ENCODE data around the gene SP140. TPM values are rescaled to one million over a fixed set of nuclear protein-coding genes. Genes with fewer than 3 reads are reported as not detected.

Gene SP140
- total and polyA plus RNA-seq, 2 experiments from 2014 or later: 0.40 to 0.53 TPM

DNA sequence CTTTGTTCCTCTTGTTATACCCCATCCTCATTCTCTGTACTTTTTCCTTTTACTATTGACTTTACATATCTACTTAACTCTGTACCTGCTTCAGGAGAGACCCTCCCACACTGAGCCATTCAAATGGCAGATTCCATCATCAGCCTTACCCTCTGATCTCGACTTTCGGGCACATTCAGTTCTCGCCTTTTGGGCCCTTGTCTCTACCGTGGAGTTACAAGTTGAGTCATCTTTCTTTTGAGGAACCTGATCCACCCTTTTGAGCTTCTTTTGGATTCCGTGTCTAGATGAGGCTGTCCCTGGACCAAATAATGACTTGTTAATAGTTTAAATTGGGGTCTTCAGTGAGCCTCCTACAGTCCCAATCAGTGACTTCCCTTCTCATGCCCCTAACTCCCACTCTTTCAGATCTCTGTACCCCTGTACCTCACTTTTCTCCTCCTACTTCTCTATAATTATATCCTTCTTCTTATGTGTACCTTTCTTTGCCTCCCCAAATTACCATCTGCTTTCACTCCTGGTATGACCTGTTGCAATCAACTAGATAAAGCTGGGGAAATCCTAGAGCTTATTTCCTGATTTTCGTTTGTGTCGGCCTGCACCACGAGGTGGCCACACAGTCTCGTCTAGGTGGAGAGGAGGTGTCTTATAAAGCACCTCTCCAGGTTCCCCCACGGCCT lies 23.0 kb upstream of the SP140 start:
- Histone ChIP-seq H3K4me2 (no peak overlapping the region), H3K36me3 (replicated peaks; ENCODE audit: insufficient read depth, low read depth) (no peaks in the 10 kb centered on the region), H4K20me1 (ENCODE audit: insufficient read depth, poor library complexity, severe bottlenecking) (no peaks in the 10 kb centered on the region), H3K27me3 (no peaks in the 10 kb centered on the region), H3K4me1 (ENCODE audit: insufficient read depth) (no peaks in the 10 kb centered on the region), H3K4me3 (no peak overlapping the region), H3K9me2 (replicated peaks; ENCODE audit: insufficient read depth) (no peaks in the 10 kb centered on the region), H3K79me2 (no peaks in the 10 kb centered on the region), H3K27ac (no peak overlapping the region), H3K9me3 (ENCODE audit: low read depth) (no peaks in the 10 kb centered on the region), H2AFZ (no peak overlapping the region)
- no peak for DNase-seq (ENCODE audit: low spot score)
- 90% methylated on average over 10 of the region's 10 CpGs for WGBS (ENCODE audit: low lambda C conversion rate, missing lambda C conversion rate)
- TF ChIP-seq, protein P1, sequence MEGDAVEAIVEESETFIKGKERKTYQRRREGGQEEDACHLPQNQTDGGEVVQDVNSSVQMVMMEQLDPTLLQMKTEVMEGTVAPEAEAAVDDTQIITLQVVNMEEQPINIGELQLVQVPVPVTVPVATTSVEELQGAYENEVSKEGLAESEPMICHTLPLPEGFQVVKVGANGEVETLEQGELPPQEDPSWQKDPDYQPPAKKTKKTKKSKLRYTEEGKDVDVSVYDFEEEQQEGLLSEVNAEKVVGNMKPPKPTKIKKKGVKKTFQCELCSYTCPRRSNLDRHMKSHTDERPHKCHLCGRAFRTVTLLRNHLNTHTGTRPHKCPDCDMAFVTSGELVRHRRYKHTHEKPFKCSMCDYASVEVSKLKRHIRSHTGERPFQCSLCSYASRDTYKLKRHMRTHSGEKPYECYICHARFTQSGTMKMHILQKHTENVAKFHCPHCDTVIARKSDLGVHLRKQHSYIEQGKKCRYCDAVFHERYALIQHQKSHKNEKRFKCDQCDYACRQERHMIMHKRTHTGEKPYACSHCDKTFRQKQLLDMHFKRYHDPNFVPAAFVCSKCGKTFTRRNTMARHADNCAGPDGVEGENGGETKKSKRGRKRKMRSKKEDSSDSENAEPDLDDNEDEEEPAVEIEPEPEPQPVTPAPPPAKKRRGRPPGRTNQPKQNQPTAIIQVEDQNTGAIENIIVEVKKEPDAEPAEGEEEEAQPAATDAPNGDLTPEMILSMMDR (IDR thresholded peaks at IDR 0.05; ENCODE audit: poor library complexity): no peak
- TF ChIP-seq EZH2 (IDR thresholded peaks at IDR 0.05; ENCODE audit: borderline replicate concordance) (no peak), EZH2phosphoT487 (IDR thresholded peaks at IDR 0.05; ENCODE audit: low read depth, severe bottlenecking, unreplicated experiment) (no peak)

DNA sequence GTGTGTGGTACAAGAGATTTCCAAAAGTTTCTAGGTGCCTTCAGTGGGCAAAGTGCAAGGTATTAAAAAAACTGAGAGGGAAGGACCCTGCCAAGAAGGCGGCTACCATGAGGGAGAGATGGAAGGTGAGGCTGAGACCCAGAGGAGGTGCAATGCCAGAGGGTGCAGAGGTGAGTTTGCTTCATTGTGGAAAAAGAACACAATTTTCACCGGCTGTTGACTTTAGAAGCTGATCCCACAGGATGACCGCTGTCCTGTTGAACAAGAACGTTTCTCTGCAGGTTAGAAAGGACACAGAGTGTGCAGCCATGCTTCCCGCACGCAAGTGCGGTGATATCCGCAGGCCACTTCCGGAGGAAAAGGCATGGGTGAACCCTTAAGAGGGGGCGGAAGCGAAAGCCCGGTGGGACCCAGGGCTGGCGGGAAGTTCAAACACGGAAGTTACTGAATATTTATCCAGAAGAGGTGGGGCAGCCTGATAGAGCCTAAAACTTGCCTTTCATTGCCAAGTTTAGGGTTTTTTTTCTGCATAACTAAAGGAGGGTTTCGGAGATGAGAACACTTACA lies 22.3 kb upstream of the SP140 start:
- no peak overlapping the region for H2AFZ ChIP-seq
- TF ChIP-seq, protein P1 (IDR thresholded peaks at IDR 0.05; ENCODE audit: poor library complexity): no peak
- TF ChIP-seq EZH2 (IDR thresholded peaks at IDR 0.05; ENCODE audit: borderline replicate concordance): no peak
- TF ChIP-seq EZH2phosphoT487 (IDR thresholded peaks at IDR 0.05; ENCODE audit: low read depth, severe bottlenecking, unreplicated experiment): no peak
- H3K27ac ChIP-seq: no peak overlapping the region
- H3K9me3 ChIP-seq (ENCODE audit: low read depth): no peaks in the 10 kb centered on the region
- no peak for DNase-seq (ENCODE audit: low spot score)
- H3K79me2 ChIP-seq: no peaks in the 10 kb centered on the region
- H3K36me3 ChIP-seq (replicated peaks; ENCODE audit: insufficient read depth, low read depth): no peaks in the 10 kb centered on the region
- no peaks in the 10 kb centered on the region for H3K9me2 ChIP-seq (replicated peaks; ENCODE audit: insufficient read depth)
- 96% methylated on average over 15 of the region's 15 CpGs for WGBS (ENCODE audit: low lambda C conversion rate, missing lambda C conversion rate)
- no peak overlapping the region for H3K4me2 ChIP-seq
- no peaks in the 10 kb centered on the region for H3K27me3 ChIP-seq
- no peaks in the 10 kb centered on the region for H4K20me1 ChIP-seq (ENCODE audit: insufficient read depth, poor library complexity, severe bottlenecking)
- no peak overlapping the region for H3K4me3 ChIP-seq
- no peaks in the 10 kb centered on the region for H3K4me1 ChIP-seq (ENCODE audit: insufficient read depth)

DNA sequence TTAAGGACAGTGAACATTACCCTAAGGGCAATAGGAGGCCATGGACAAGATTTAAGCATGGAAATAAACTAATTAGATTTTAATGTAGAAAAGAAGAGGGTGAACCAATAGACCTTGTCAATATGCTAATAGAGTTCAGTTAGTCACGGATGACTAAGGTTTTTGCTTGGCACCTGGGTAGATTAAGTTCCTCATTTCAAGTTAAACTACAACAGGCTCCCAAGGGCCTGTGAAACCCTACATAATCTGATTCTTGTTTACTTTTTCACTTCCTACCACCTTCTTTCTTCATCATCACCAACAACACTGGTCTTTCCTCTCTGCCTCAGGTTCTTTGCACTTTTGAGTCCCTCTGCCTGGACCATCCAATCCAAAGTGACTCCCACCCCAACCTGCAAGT lies 20.5 kb upstream of the SP140 start:
- Histone ChIP-seq H3K79me2 (no peaks in the 10 kb centered on the region), H4K20me1 (ENCODE audit: insufficient read depth, poor library complexity, severe bottlenecking) (no peaks in the 10 kb centered on the region), H3K4me1 (ENCODE audit: insufficient read depth) (no peaks in the 10 kb centered on the region), H3K9me2 (replicated peaks; ENCODE audit: insufficient read depth) (no peaks in the 10 kb centered on the region), H3K27me3 (no peaks in the 10 kb centered on the region), H2AFZ (no peak overlapping the region), H3K9me3 (ENCODE audit: low read depth) (no peaks in the 10 kb centered on the region), H3K4me2 (no peak overlapping the region), H3K27ac (no peak overlapping the region), H3K4me3 (no peak overlapping the region), H3K36me3 (replicated peaks; ENCODE audit: insufficient read depth, low read depth) (no peaks in the 10 kb centered on the region)
- no peak for DNase-seq (ENCODE audit: low spot score)
- WGBS (ENCODE audit: low lambda C conversion rate, missing lambda C conversion rate): 79% methylated on average over 1 of the region's 1 CpG
- TF ChIP-seq EZH2phosphoT487 (IDR thresholded peaks at IDR 0.05; ENCODE audit: low read depth, severe bottlenecking, unreplicated experiment) (no peak), EZH2 (IDR thresholded peaks at IDR 0.05; ENCODE audit: borderline replicate concordance) (no peak)
- TF ChIP-seq, protein P1 (IDR thresholded peaks at IDR 0.05; ENCODE audit: poor library complexity): no peak

All from hepatocyte (in vitro differentiated cells).